DMS114 treated with DMSO at 0.1 percent for 48 hours (cell line): ENCODE measurements around the gene AHNAK2.

Experiments used
- DNase-seq: peaks from one replicate; lab custom pipeline; 2025; ENCODE audit not compliant: unreplicated experiment; lab: John Stamatoyannopoulos, UW

AHNAK2 gene

GRCh38 chr14:104940526-104941150 lies 37.5 kb downstream of the AHNAK2 start:
- peak; percentile 27 for DNase-seq

- DNase-seq, result no peak
These were observed 38.3 kb downstream of the AHNAK2 start for GRCh38 chr14:104939666-104940410.

GRCh38 chr14:104938960-104939359 lies 39.2 kb downstream of the AHNAK2 start:
- no peak for DNase-seq

- DNase-seq, result no peak
These were observed 39.7 kb downstream of the AHNAK2 start for GRCh38 chr14:104938436-104938835.

- no peak for DNase-seq
These were observed 40.3 kb downstream of the AHNAK2 start for GRCh38 chr14:104937694-104938365.

- no peak for DNase-seq
These were observed 41.0 kb downstream of the AHNAK2 start for GRCh38 chr14:104937161-104937560.

GRCh38 chr14:104936361-104937155 lies 41.6 kb downstream of the AHNAK2 start:
- DNase-seq, result no peak

GRCh38 chr14:104935955-104936354 lies 42.2 kb downstream of the AHNAK2 start:
- DNase-seq, result no peak

- no peak for DNase-seq
These were observed 43.0 kb downstream of the AHNAK2 start for GRCh38 chr14:104935026-104935650.

GRCh38 chr14:104933746-104934733 lies 44.1 kb downstream of the AHNAK2 start:
- DNase-seq, result no peak

- peak; percentile 8 for DNase-seq
These were observed 45.2 kb downstream of the AHNAK2 start for GRCh38 chr14:104932676-104933631.

GRCh38 chr14:104931771-104932675 lies 46.2 kb downstream of the AHNAK2 start:
- DNase-seq, result no peak

- DNase-seq, result no peak
These were observed 46.8 kb downstream of the AHNAK2 start for GRCh38 chr14:104931304-104931770.

GRCh38 chr14:104930526-104931303 lies 47.5 kb downstream of the AHNAK2 start:
- no peak for DNase-seq

- no peak for DNase-seq
These were observed 48.6 kb downstream of the AHNAK2 start for GRCh38 chr14:104929268-104930230.
